Measurements from ENCODE around the gene CFAP99.

GRCh38 chr4:2451821-2452785 lies 33.3 kb downstream of the CFAP99 start:
- TF ChIP-seq CTCF (IDR thresholded peaks at IDR 0.05) (no peak), EZH2 (IDR thresholded peaks at IDR 0.05; ENCODE audit: borderline replicate concordance, insufficient read depth, low read depth, low read length, poor library complexity, severe bottlenecking) (no peak)

Data from B cell (primary cell).